K562 (cell line): Measurements from ENCODE around the gene PTHLH. TPM values are rescaled to one million over a fixed set of nuclear protein-coding genes. Genes with fewer than 3 reads are reported as not detected.

Experiments
- ATAC-seq: fragments of 200-7000 bp; cut with Tn5 transposase; 3 replicates; pipeline ENCODE4 v1.9.1; 2020; ENCODE audit warnings: moderate library complexity
- BruUV-seq: library from RNA; stranded (reverse); fragments of 400-500 nt; replicated peaks from 2 replicates; lab custom pipeline; 2021; lab: Mats Ljungman, UMichigan
- CTCF ChIA-PET: fragments of 300-600 bp; formaldehyde crosslinking; extraction: SDS; loops from one replicate; lab custom pipeline; 2021; ENCODE audit warnings: low intra/inter-chr PET ratio; lab: Yijun Ruan, JAX
- POLR2A ChIA-PET: fragments of 300-600, 350-650 bp; sonication (Branson Sonifier 250); formaldehyde crosslinking; extraction: SDS; loops from one replicate; lab custom pipeline; 2021; ENCODE audit warnings: antibody characterized with exemption, inconsistent platforms; lab: Yijun Ruan, JAX
- DNase-seq, 4 experiments: peaks; one replicate each; pipeline versions ENCODE4 v3.0.0 to v3.0.0-alpha.2; 2011 to 2018; ENCODE audit warnings: low spot score in 3 of 4, mixed read lengths in 3 of 4; ENCODE audit errors: extremely low read depth in 1 of 4
- FAIRE-seq: peaks from 2 replicates; lab custom pipeline; 2011; peaks lifted over from hg19 to GRCh38; lab: Jason Lieb, UNC
- H2AFZ ChIP-seq: 2 replicates; pipeline ENCODE4 v1.6.0; 2011; ENCODE audit warnings: low read depth, low read length, control low read depth, inconsistent platforms
- H3K27ac ChIP-seq: fragments of 200-600 bp; 3 replicates; pipeline ENCODE4 v1.8.0; 2011; ENCODE audit warnings: low read depth, mild to moderate bottlenecking, control low read depth, inconsistent platforms, low read length, moderate library complexity, mixed read lengths; ENCODE audit errors: extremely low read depth
- H3K27me3 ChIP-seq, 2 experiments: fragments of 300-600 bp in 1 of 2; 2 replicates in 1 of 2; 3 replicates in 1 of 2; pipeline versions ENCODE4 v1.6.0 to v1.8.0; 2011; ENCODE audit warnings: inconsistent platforms in 2 of 2, low read length in 2 of 2, mild to moderate bottlenecking in 1 of 2, mixed read lengths in 1 of 2, moderate library complexity in 1 of 2; ENCODE audit not compliant: control insufficient read depth in 2 of 2, insufficient read depth in 2 of 2
- H3K36me3 ChIP-seq: fragments of 300-600 bp; 3 replicates; pipeline ENCODE4 v1.8.0; 2011; ENCODE audit warnings: mild to moderate bottlenecking, low read length, inconsistent platforms; ENCODE audit not compliant: control insufficient read depth, insufficient read depth
- H3K4me1 ChIP-seq, 2 experiments: fragments of 200-600 bp in 1 of 2; replicated peaks in 1 of 2; 2 replicates in 1 of 2; 3 replicates in 1 of 2; pipeline versions ENCODE4 v1.5.1 to v1.8.0; 2011; ENCODE audit warnings: inconsistent platforms in 2 of 2, low read length in 2 of 2, mild to moderate bottlenecking in 1 of 2, mixed read lengths in 1 of 2, moderate library complexity in 1 of 2; ENCODE audit not compliant: control insufficient read depth in 2 of 2, insufficient read depth in 2 of 2
- H3K4me2 ChIP-seq: 2 replicates; pipeline ENCODE4 v1.6.1; 2011; ENCODE audit warnings: low read length, control low read depth, inconsistent platforms, mixed read lengths; ENCODE audit not compliant: insufficient read depth
- H3K4me3 ChIP-seq: fragments of 200-600 bp; sonication (generic), shearing (Covaris generic); 2 replicates; pipeline ENCODE4 v1.5.1; 2016; ENCODE audit warnings: control low read depth, inconsistent platforms
- H3K79me2 ChIP-seq: fragments of 200-600 bp; 3 replicates; pipeline ENCODE4 v1.8.0; 2011; ENCODE audit warnings: low read length, inconsistent platforms; ENCODE audit not compliant: control insufficient read depth, insufficient read depth
- H3K9ac ChIP-seq, 2 experiments: 2 replicates each; pipeline versions ENCODE4 v1.6.0 to v1.6.1; 2011; ENCODE audit warnings: low read depth in 2 of 2, low read length in 2 of 2, control low read depth in 1 of 2, inconsistent platforms in 1 of 2, mild to moderate bottlenecking in 1 of 2, mixed read lengths in 1 of 2; ENCODE audit not compliant: insufficient read depth in 1 of 2
- H3K9me1 ChIP-seq: one replicate; pipeline ENCODE4 v1.6.0; 2011; ENCODE audit warnings: inconsistent platforms, mild to moderate bottlenecking, low read length, moderate library complexity; ENCODE audit not compliant: control insufficient read depth, insufficient read depth
- H3K9me3 ChIP-seq: replicated peaks from 2 replicates; pipeline ENCODE4 v1.5.1; 2011; ENCODE audit warnings: low read depth, low read length, inconsistent platforms; ENCODE audit not compliant: control insufficient read depth, insufficient read depth
- H4K20me1 ChIP-seq: replicated peaks from 2 replicates; pipeline ENCODE4 v1.6.1; 2011; ENCODE audit warnings: low read length, inconsistent platforms, mixed read lengths; ENCODE audit not compliant: control insufficient read depth, insufficient read depth
- ASH1L ChIP-seq: fragments of 450-650 bp; IDR thresholded peaks from 2 replicates; pipeline ENCODE4 v1.6.1; 2018; ENCODE audit warnings: borderline replicate concordance, mild to moderate bottlenecking, low read depth; ENCODE audit not compliant: partially characterized antibody
- ATF2 ChIP-seq: sonication (generic); formaldehyde crosslinking; IDR thresholded peaks from 2 replicates; pipeline ENCODE4 v1.8.1; 2022; ENCODE audit warnings: missing genetic modification reagents
- ESRRB ChIP-seq: fragments of 250-450 bp; sonication (Bioruptor Pico); IDR thresholded peaks from 2 replicates; pipeline ENCODE4 v1.5.0; 2020; ENCODE audit warnings: mild to moderate bottlenecking, moderate library complexity, borderline replicate concordance
- RCOR1 ChIP-seq, 2 experiments: IDR thresholded peaks; 2 replicates each; pipeline ENCODE4 v1.6.1; 2012; ENCODE audit warnings: low read depth in 2 of 2, low read length in 2 of 2, borderline replicate concordance in 1 of 2, improper control_type of control experiment in 1 of 2
- SAP30 ChIP-seq: fragments of 200-600 bp; sonication (generic); IDR thresholded peaks from 2 replicates; pipeline ENCODE4 v1.6.1; 2012; ENCODE audit warnings: borderline replicate concordance, low read depth, mild to moderate bottlenecking, moderate library complexity, low read length, control low read depth, inconsistent platforms; ENCODE audit not compliant: insufficient read depth, poor library complexity, severe bottlenecking
- SMAD3 ChIP-seq: fragments of 450-650 bp; formaldehyde crosslinking; conservative IDR thresholded peaks from 2 replicates; pipeline ENCODE4 v1.4.0; 2020; ENCODE audit warnings: mild to moderate bottlenecking
- WGBS: fragments of 100-300 bp; shearing (Covaris generic); methylation state at CpG from one replicate; pipeline ENCODE4 v1.1.6; 2016; ENCODE audit warnings: low coverage, mixed read lengths; ENCODE audit not compliant: insufficient coverage; ENCODE audit errors: missing lambda C conversion rate; 5-methylcytosine and 5-hydroxymethylcytosine counted together
- in situ Hi-C: fragments of 300-500 bp; cut with MboI; formaldehyde crosslinking; loops from 4 replicates; pipeline ENCODE4 v1.15.0; 2018; ENCODE audit warnings: inconsistent platforms, mixed read lengths
- intact Hi-C: fragments of 100-400 bp; cut with micrococcal nuclease; formaldehyde crosslinking; loops from 2 replicates; pipeline ENCODE4 v1.14.2; 2022
- polyA plus RNA-seq, 8 experiments: library from polyadenylated mRNA; depleted of rRNA in 4 of 8; stranded (reverse) in 5 of 8; unstranded in 3 of 8; fragments of >200 nt; fragmentation: Nextera tagmentation in 2 of 8; fragmentation: Illumina TruSeq in 1 of 8; extraction: Ambion mirVana in 2 of 8; extraction: Trizol in 1 of 8; gene quantifications; 2 replicates each; pipeline versions ENCODE4 v1.2.1 to v1.2.3, GENCODE V29; 2011 to 2014; ENCODE audit warnings: inconsistent platforms in 1 of 8, missing spikeins in 1 of 8
- total RNA-seq, 7 experiments: library from RNA; depleted of rRNA in 6 of 7; stranded (reverse); fragments of >200 nt in 6 of 7; fragmentation: Illumina TruSeq in 2 of 7; extraction: Trizol in 2 of 7; gene quantifications; 2 replicates each; pipeline versions ENCODE4 v1.2.1 to v1.2.3, GENCODE V29; 2011 to 2021; ENCODE audit warnings: low replicate concordance in 1 of 7

PTHLH gene
- total and polyA plus RNA-seq, 9 of the 15 experiments (the other 6 are each of a cell fraction or from before 2014, with no cell fraction given) = 0.14 to 2.5 (median 0.74) TPM

- no peaks in the 10 kb centered on the region for H3K9me1 ChIP-seq
- no peaks in the 10 kb centered on the region for H3K79me2 ChIP-seq
- in situ Hi-C loops (loop anchor here (10.0 kb wide), 1 partner anchor 204 kb away; no protein-coding TSS in a partner anchor), intact Hi-C loops (no loop called here)
- no peak overlapping the region for H3K27ac ChIP-seq
- no peaks in the 10 kb centered on the region for H3K36me3 ChIP-seq
- FAIRE-seq (no peak), DNase-seq (no peak), ATAC-seq (no peak)
- H4K20me1 ChIP-seq = no peaks in the 10 kb centered on the region
- BruUV-seq = no TSS peak
- H3K9ac ChIP-seq = no peak overlapping the region
- H2AFZ ChIP-seq = no peak overlapping the region
- POLR2A ChIA-PET = interaction anchor here (0.6 kb wide), 2 partner anchors 28 to 604 kb away, joined by 3 read pairs; no protein-coding TSS in a partner anchor
- no peak overlapping the region for H3K4me2 ChIP-seq
- no peaks in the 10 kb centered on the region for H3K9me3 ChIP-seq
- H3K27me3 ChIP-seq = peaks cover 4 to 7% of the 10 kb centered on the region in 2 experiments; a peak in 2 of 5 replicates
- CTCF ChIA-PET = no interaction called here
- H3K4me1 ChIP-seq = peaks cover 2 to 31% of the 10 kb centered on the region in 2 experiments; a peak in 3 of 5 replicates
- TF ChIP-seq RCOR1 (IDR thresholded peaks at IDR 0.05; ENCODE audit: borderline replicate concordance in 1 of 2, low read depth in 2 of 2, low read length in 2 of 2) (no peak), SAP30 (no peak), ATF2 (CRISPR knock-in tag) (no peak), ASH1L (no peak), ESRRB (CRISPR knock-in tag) (no peak), SMAD3 (CRISPR knock-in tag) (no peak)
- WGBS = 89% methylated on average over 11 of the region's 11 CpGs
- H3K4me3 ChIP-seq = no peak overlapping the region
Observed at GRCh38 chr12:27971121-27971489, 1.4 kb downstream of the PTHLH start.
